Neural progenitor cell (in vitro differentiated cells): Measurements from ENCODE around the gene SLC1A6. TPM values are rescaled to one million over a fixed set of nuclear protein-coding genes. Genes with fewer than 3 reads are reported as not detected.

Experiments
- DNase-seq: peaks from one replicate; pipeline ENCODE4 v3.0.0-alpha.2; 2016; ENCODE audit warnings: low spot score
- H2AFZ ChIP-seq: fragments of 200-600 bp; sonication (generic); replicated peaks from 2 replicates; pipeline ENCODE4 v1.6.1; 2016; ENCODE audit warnings: antibody characterized with exemption
- H3F3A ChIP-seq: fragments of 200-600 bp; sonication (generic); 2 replicates; pipeline ENCODE4 v1.6.1; 2016; ENCODE audit warnings: antibody characterized with exemption, low read depth
- H3K27ac ChIP-seq: fragments of 200-600 bp; sonication (generic); 2 replicates; pipeline ENCODE4 v1.5.1; 2016; ENCODE audit warnings: mild to moderate bottlenecking
- H3K27me3 ChIP-seq: fragments of 200-600 bp; sonication (generic); 2 replicates; pipeline ENCODE4 v1.6.1; 2016; ENCODE audit warnings: mild to moderate bottlenecking, moderate library complexity
- H3K36me3 ChIP-seq: fragments of 200-600 bp; sonication (generic); 2 replicates; pipeline ENCODE4 v1.5.1; 2016
- H3K4me1 ChIP-seq: fragments of 200-600 bp; sonication (generic); 2 replicates; pipeline ENCODE4 v1.6.1; 2016; ENCODE audit warnings: mixed run types
- H3K4me2 ChIP-seq: fragments of 200-600 bp; sonication (generic); 2 replicates; pipeline ENCODE4 v1.6.1; 2016
- H3K4me3 ChIP-seq: fragments of 200-600 bp; sonication (generic); 2 replicates; pipeline ENCODE4 v1.5.1; 2016
- H3K79me2 ChIP-seq: fragments of 200-600 bp; sonication (generic); 2 replicates; pipeline ENCODE4 v1.6.1; 2016; ENCODE audit warnings: low read depth
- H3K9ac ChIP-seq: fragments of 200-600 bp; sonication (generic); 2 replicates; pipeline ENCODE4 v1.6.1; 2016
- H3K9me3 ChIP-seq: fragments of 200-600 bp; sonication (generic); 2 replicates; pipeline ENCODE4 v1.5.1; 2016; ENCODE audit warnings: low read depth
- H4K20me1 ChIP-seq: fragments of 200-600 bp; sonication (generic); 2 replicates; pipeline ENCODE4 v1.6.1; 2016; ENCODE audit warnings: low read depth
- H3K27ac Mint-ChIP-seq: 3 replicates; pipeline ENCODE4 v1.8.0; 2021; ENCODE audit warnings: mixed read lengths
- H3K27me3 Mint-ChIP-seq: 2 replicates; pipeline ENCODE4 v1.8.0; 2022; ENCODE audit warnings: low read depth, mild to moderate bottlenecking, inconsistent platforms, moderate library complexity, mixed read lengths; ENCODE audit not compliant: insufficient read depth
- H3K36me3 Mint-ChIP-seq: 3 replicates; pipeline ENCODE4 v1.8.0; 2021; ENCODE audit warnings: mixed read lengths
- H3K4me1 Mint-ChIP-seq: 3 replicates; pipeline ENCODE4 v1.8.0; 2021; ENCODE audit warnings: mixed read lengths
- H3K4me3 Mint-ChIP-seq: 3 replicates; pipeline ENCODE4 v1.8.0; 2021; ENCODE audit warnings: mild to moderate bottlenecking, moderate library complexity, mixed read lengths
- H3K9me3 Mint-ChIP-seq: 3 replicates; pipeline ENCODE4 v1.8.0; 2020; ENCODE audit warnings: mixed read lengths
- EZH2 ChIP-seq: fragments of 200-600 bp; sonication (generic); IDR thresholded peaks from 2 replicates; pipeline ENCODE4 v1.6.1; 2017; ENCODE audit warnings: antibody characterized with exemption, mild to moderate bottlenecking, moderate library complexity
- EZH2phosphoT487 ChIP-seq: fragments of 200-600 bp; sonication (generic); IDR thresholded peaks from 2 replicates; pipeline ENCODE4 v1.6.1; 2017; ENCODE audit warnings: antibody characterized with exemption
- total RNA-seq: library from RNA; depleted of rRNA; stranded (reverse); fragments of >200 nt; gene quantifications from 2 replicates; pipeline ENCODE4 v1.2.3, GENCODE V29; 2015; ENCODE audit warnings: low replicate concordance
- TF ChIP-seq, protein P1 (sequence below): fragments of 200-600 bp; sonication (generic); IDR thresholded peaks from 2 replicates; pipeline ENCODE4 v1.5.1; 2017; ENCODE audit warnings: antibody characterized with exemption, mild to moderate bottlenecking

SLC1A6 gene
- total RNA-seq, 1 donor from 2014 or later, result 15.0 TPM

DNA sequence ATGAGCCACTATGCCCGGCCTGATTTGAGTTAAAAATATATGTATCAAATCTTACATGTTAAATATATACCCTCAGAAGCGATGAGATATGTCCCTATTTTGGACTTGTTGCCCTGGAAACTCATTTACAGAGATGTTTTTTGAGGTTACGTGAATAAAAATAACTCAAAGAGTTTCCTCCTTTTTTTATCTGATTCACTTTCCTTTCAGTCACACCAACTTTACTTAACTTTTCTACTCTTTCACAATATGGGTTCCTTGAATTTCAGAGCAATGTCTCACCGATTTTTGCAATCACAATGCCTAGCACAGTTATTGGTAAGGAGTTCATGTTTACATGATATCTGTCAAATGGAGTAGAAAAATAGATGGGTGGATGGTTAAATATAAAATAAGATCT lies 36.1 kb downstream of the SLC1A6 start:
- H4K20me1 ChIP-seq, result no peaks in the 10 kb centered on the region
- peaks cover 2% of the 10 kb centered on the region for H3K9me3 Mint-ChIP-seq

DNA sequence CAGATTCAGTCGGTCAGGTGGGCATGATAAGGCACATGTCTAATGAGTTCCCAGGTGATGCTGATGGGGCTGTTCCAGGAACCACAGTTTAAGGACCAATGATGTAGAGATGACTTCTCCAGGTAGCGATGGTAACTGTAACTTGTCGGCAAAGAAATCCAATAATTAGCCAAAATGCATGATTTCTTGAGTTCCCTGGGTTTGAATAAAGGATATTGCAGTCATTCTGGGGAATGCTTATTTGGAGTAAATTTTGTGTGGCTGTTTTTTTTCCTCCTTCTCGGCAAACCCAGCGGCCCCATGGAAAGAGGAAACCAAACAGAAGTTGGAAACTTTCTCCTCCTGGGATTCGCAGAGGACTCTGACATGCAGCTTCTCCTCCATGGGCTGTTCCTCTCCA lies 38.5 kb downstream of the SLC1A6 start, which contains the start of gene OR7C2:
TSS of gene OR7C2 (plus strand) at position 301 of the 400 bp plus-strand sequence. CDS start at position 301, 0 bp downstream.
- Histone ChIP-seq H3K27me3 (no peaks in the 10 kb centered on the region), H3K4me3 (no peak within 1 kb of the TSS), H3K4me1 (no peaks in the 10 kb centered on the region), H3F3A (no peaks in the 10 kb centered on the region), H3K36me3 (no peaks in the 10 kb centered on the region), H3K79me2 (no peaks in the 10 kb centered on the region), H3K4me2 (no peak within 1 kb of the TSS), H2AFZ (no peak within 1 kb of the TSS), H3K9me3 (peaks cover 11% of the 10 kb centered on the region), H3K9ac (no peak within 1 kb of the TSS), H4K20me1 (no peaks in the 10 kb centered on the region), H3K27ac (no peak within 1 kb of the TSS)
- H3K4me3 Mint-ChIP-seq, result no peak within 1 kb of the TSS
- H3K27ac Mint-ChIP-seq, result no peak within 1 kb of the TSS
- no peaks in the 10 kb centered on the region for H3K4me1 Mint-ChIP-seq
- H3K36me3 Mint-ChIP-seq, result no peaks in the 10 kb centered on the region
- DNase-seq, result no peak
- peaks cover 3% of the 10 kb centered on the region for H3K27me3 Mint-ChIP-seq
- peaks cover 2% of the 10 kb centered on the region for H3K9me3 Mint-ChIP-seq
- TF ChIP-seq, protein P1, sequence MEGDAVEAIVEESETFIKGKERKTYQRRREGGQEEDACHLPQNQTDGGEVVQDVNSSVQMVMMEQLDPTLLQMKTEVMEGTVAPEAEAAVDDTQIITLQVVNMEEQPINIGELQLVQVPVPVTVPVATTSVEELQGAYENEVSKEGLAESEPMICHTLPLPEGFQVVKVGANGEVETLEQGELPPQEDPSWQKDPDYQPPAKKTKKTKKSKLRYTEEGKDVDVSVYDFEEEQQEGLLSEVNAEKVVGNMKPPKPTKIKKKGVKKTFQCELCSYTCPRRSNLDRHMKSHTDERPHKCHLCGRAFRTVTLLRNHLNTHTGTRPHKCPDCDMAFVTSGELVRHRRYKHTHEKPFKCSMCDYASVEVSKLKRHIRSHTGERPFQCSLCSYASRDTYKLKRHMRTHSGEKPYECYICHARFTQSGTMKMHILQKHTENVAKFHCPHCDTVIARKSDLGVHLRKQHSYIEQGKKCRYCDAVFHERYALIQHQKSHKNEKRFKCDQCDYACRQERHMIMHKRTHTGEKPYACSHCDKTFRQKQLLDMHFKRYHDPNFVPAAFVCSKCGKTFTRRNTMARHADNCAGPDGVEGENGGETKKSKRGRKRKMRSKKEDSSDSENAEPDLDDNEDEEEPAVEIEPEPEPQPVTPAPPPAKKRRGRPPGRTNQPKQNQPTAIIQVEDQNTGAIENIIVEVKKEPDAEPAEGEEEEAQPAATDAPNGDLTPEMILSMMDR, result no peak
- TF ChIP-seq EZH2phosphoT487 (no peak), EZH2 (no peak)

More for the DNA sequence above, 36.1 kb downstream of the SLC1A6 start:
- no peak overlapping the region for H3K4me3 ChIP-seq
- Mint-ChIP-seq H3K36me3 (no peaks in the 10 kb centered on the region), H3K27ac (no peak overlapping the region), H3K4me3 (no peak overlapping the region), H3K27me3 (peaks cover 5% of the 10 kb centered on the region), H3K4me1 (no peaks in the 10 kb centered on the region)
- H2AFZ ChIP-seq, result no peak overlapping the region
- no peak overlapping the region for H3K9ac ChIP-seq
- H3K36me3 ChIP-seq, result no peaks in the 10 kb centered on the region
- no peaks in the 10 kb centered on the region for H3K4me1 ChIP-seq
- no peak overlapping the region for H3K4me2 ChIP-seq
- peaks cover 5% of the 10 kb centered on the region for H3K9me3 ChIP-seq
- H3F3A ChIP-seq, result no peaks in the 10 kb centered on the region
- H3K27ac ChIP-seq, result no peak overlapping the region
- TF ChIP-seq, protein P1, result no peak
- no peak for TF ChIP-seq EZH2
- TF ChIP-seq EZH2phosphoT487, result no peak
- no peaks in the 10 kb centered on the region for H3K27me3 ChIP-seq
- H3K79me2 ChIP-seq, result no peaks in the 10 kb centered on the region
- DNase-seq, result no peak

DNA sequence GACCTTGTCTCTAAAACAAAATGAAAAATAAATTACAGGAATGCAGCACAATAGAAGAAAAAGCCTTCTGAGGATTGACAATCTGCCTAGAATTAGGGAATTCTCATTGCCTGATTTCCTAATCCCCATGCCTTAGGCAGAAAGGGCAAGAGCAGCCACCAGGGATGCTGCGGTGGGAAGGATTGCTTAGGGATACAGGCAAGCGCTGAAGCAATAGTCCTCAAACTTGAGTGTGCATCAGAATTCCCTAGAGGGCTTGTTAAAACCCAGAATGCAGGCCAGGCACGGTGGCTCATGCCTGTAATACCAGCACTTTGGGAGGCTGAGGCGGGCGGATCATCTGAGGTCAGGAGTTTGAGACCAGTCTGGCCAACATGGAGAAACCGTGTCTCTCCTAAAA lies 39.4 kb downstream of the SLC1A6 start:
- no peaks in the 10 kb centered on the region for H4K20me1 ChIP-seq
- Mint-ChIP-seq H3K4me1 (no peaks in the 10 kb centered on the region), H3K9me3 (no peaks in the 10 kb centered on the region)

More for the DNA sequence above, 39.4 kb downstream of the SLC1A6 start:
- H3K27ac ChIP-seq, result no peak overlapping the region
- H3K9ac ChIP-seq, result no peak overlapping the region
- no peak overlapping the region for H2AFZ ChIP-seq
- H3K4me2 ChIP-seq, result no peak overlapping the region
- no peaks in the 10 kb centered on the region for H3K27me3 ChIP-seq
- TF ChIP-seq, protein P1, result no peak
- TF ChIP-seq EZH2phosphoT487 (no peak), EZH2 (no peak)
- no peaks in the 10 kb centered on the region for H3K79me2 ChIP-seq
- no peaks in the 10 kb centered on the region for H3K4me1 ChIP-seq
- no peaks in the 10 kb centered on the region for H3F3A ChIP-seq
- Mint-ChIP-seq H3K27me3 (peaks cover 3% of the 10 kb centered on the region), H3K36me3 (no peaks in the 10 kb centered on the region), H3K27ac (no peak overlapping the region), H3K4me3 (no peak overlapping the region)
- DNase-seq, result no peak
- H3K36me3 ChIP-seq, result no peaks in the 10 kb centered on the region
- no peak overlapping the region for H3K4me3 ChIP-seq
- H3K9me3 ChIP-seq, result peaks cover 11% of the 10 kb centered on the region
